MM.1S (cell line): ENCODE measurements around the gene SLC38A3.

Experiments
- DNase-seq: peaks from one replicate; pipeline ENCODE4 v3.0.0-alpha.2; 2015
- H2AFZ ChIP-seq: fragments of 300-600 bp; sonication (generic); 2 replicates; pipeline ENCODE4 v1.6.0; 2016; ENCODE audit warnings: antibody characterized with exemption, low read length
- H3F3A ChIP-seq: fragments of 300-600 bp; sonication (generic); 2 replicates; pipeline ENCODE4 v1.6.1; 2016; ENCODE audit warnings: mild to moderate bottlenecking, antibody characterized with exemption, low read length, moderate library complexity, mixed read lengths; ENCODE audit not compliant: insufficient read depth
- H3K27ac ChIP-seq: fragments of 300-600 bp; sonication (generic); 2 replicates; pipeline ENCODE4 v1.5.1; 2016; ENCODE audit warnings: mild to moderate bottlenecking, low read length
- H3K27me3 ChIP-seq: fragments of 300-600 bp; sonication (generic); replicated peaks from 2 replicates; pipeline ENCODE4 v1.6.0; 2016; ENCODE audit warnings: low read length; ENCODE audit not compliant: insufficient read depth
- H3K36me3 ChIP-seq: fragments of 300-600 bp; sonication (generic); replicated peaks from 2 replicates; pipeline ENCODE4 v1.6.1; 2016; ENCODE audit warnings: mild to moderate bottlenecking, low read length, mixed read lengths; ENCODE audit not compliant: insufficient read depth
- H3K4me1 ChIP-seq: fragments of 300-600 bp; sonication (generic); 2 replicates; pipeline ENCODE4 v1.6.1; 2016; ENCODE audit warnings: low read length, mixed read lengths
- H3K4me2 ChIP-seq: fragments of 300-600 bp; sonication (generic); 2 replicates; pipeline ENCODE4 v1.6.0; 2016; ENCODE audit warnings: low read depth, low read length
- H3K4me3 ChIP-seq: fragments of 300-600 bp; sonication (generic); 2 replicates; pipeline ENCODE4 v1.5.1; 2016; ENCODE audit warnings: low read length, mixed read lengths
- H3K79me2 ChIP-seq: fragments of 300-600 bp; sonication (generic); 2 replicates; pipeline ENCODE4 v1.6.1; 2016; ENCODE audit warnings: mixed run types, low read length, mixed read lengths
- H3K9ac ChIP-seq: fragments of 300-600 bp; sonication (generic); 2 replicates; pipeline ENCODE4 v1.6.1; 2016; ENCODE audit warnings: low read length, mixed read lengths
- H3K9me2 ChIP-seq: fragments of 300-600 bp; sonication (generic); replicated peaks from 2 replicates; pipeline ENCODE4 v1.6.1; 2016; ENCODE audit warnings: mild to moderate bottlenecking, low read length, mixed read lengths; ENCODE audit not compliant: insufficient read depth
- H3K9me3 ChIP-seq: fragments of 300-600 bp; sonication (generic); replicated peaks from 2 replicates; pipeline ENCODE4 v1.6.1; 2016; ENCODE audit warnings: mild to moderate bottlenecking, low read length, mixed read lengths; ENCODE audit not compliant: insufficient read depth
- H4K20me1 ChIP-seq: fragments of 300-600 bp; sonication (generic); 2 replicates; pipeline ENCODE4 v1.6.1; 2016; ENCODE audit warnings: mild to moderate bottlenecking, low read length, moderate library complexity, mixed read lengths; ENCODE audit not compliant: insufficient read depth
- EZH2 ChIP-seq: fragments of 300-600 bp; sonication (generic); optimal IDR thresholded peaks from 2 replicates; pipeline ENCODE3; 2017; ENCODE audit warnings: low read depth, mild to moderate bottlenecking, antibody characterized with exemption, low read length, mixed read lengths
- EZH2phosphoT487 ChIP-seq: fragments of 300-600 bp; sonication (generic); IDR thresholded peaks from 2 replicates; pipeline ENCODE4 v1.6.1; 2018; ENCODE audit warnings: antibody characterized with exemption, low read length
- TF ChIP-seq, protein P1 (sequence below): fragments of 300-600 bp; sonication (generic); IDR thresholded peaks from 2 replicates; pipeline ENCODE4 v1.5.1; 2016; ENCODE audit warnings: antibody characterized with exemption, low read length, mixed read lengths

The SLC38A3 gene

DNA sequence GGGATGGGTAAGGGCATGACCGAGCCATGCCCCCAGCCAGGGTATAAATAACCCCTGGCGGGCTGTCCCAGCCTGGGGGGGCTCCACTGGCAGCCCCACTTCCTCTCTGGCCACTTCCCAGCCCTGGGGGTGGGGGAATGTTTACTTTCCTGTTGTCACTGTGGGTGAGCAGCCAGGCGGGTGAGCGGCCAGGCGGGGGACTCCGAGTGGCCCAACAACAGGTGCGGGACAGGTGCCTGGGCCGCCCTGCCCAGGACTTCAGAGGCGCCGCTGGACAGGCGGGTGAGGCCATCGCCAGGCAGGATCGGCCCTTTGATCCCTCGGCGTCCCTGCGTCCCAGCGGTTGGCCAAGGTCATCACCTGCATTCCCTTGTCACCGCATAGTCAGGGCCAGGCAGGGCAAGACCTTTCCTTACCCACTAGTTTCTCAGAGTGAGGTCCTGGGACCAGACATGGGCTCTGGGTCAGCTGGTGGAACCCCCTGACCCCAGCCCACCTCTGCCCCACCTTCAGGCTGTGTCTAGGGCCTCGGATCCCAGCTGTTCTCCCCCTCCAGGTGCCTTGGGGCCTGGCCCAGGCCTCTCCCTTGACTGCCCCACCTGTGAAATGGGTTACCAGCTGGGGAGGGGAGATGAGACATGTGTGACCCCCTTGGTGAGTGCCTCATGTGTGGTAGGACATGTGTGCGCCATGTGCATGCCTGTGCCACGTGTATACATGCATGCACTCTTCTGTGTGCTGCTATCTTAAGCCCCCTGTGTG, 33.4 kb upstream of the SLC38A3 start:
- H3K4me2 ChIP-seq, result no peak overlapping the region
- H3K4me3 ChIP-seq, result no peak overlapping the region
- TF ChIP-seq, protein P1, sequence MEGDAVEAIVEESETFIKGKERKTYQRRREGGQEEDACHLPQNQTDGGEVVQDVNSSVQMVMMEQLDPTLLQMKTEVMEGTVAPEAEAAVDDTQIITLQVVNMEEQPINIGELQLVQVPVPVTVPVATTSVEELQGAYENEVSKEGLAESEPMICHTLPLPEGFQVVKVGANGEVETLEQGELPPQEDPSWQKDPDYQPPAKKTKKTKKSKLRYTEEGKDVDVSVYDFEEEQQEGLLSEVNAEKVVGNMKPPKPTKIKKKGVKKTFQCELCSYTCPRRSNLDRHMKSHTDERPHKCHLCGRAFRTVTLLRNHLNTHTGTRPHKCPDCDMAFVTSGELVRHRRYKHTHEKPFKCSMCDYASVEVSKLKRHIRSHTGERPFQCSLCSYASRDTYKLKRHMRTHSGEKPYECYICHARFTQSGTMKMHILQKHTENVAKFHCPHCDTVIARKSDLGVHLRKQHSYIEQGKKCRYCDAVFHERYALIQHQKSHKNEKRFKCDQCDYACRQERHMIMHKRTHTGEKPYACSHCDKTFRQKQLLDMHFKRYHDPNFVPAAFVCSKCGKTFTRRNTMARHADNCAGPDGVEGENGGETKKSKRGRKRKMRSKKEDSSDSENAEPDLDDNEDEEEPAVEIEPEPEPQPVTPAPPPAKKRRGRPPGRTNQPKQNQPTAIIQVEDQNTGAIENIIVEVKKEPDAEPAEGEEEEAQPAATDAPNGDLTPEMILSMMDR, result no peak
- TF ChIP-seq EZH2 (no peak), EZH2phosphoT487 (no peak)
- no peaks in the 10 kb centered on the region for H3K36me3 ChIP-seq
- H3F3A ChIP-seq, result no peaks in the 10 kb centered on the region
- peaks cover 46% of the 10 kb centered on the region for H3K27me3 ChIP-seq
- DNase-seq, result no peak
- no peaks in the 10 kb centered on the region for H3K9me2 ChIP-seq
- H3K27ac ChIP-seq, result no peak overlapping the region
- H3K9me3 ChIP-seq, result no peaks in the 10 kb centered on the region
- H3K9ac ChIP-seq, result no peak overlapping the region
- no peaks in the 10 kb centered on the region for H4K20me1 ChIP-seq
- no peaks in the 10 kb centered on the region for H3K4me1 ChIP-seq
- no peak overlapping the region for H2AFZ ChIP-seq
- H3K79me2 ChIP-seq, result no peaks in the 10 kb centered on the region

DNA sequence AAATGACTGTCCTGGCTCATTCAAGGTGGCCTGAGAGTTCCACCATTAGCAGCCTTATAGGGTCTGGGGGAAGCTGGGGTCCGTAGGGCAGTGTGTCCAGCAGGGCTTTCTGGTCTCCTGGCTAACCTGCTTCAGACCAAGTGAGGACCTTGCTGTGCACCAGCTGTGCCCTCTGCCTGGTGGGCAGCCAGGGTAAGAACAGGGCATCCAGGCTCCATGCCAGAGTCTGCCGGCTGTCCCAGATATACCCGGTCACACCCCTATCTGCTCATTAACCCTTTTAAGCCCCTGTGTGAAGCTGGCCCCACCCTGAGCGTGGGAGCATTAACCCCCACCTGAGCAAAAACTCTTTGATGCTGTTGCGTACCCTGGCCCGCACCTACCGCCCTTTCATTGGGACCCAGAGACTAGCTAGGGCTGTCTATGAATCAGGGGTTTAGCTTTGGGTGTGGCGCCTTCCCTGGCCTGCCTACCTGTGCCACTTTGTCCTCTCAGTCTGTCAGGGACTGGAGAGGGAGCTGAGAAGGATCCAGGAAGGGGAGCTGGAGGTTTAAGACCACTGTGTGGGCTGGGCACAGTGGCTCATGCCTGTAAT, 32.3 kb upstream of the SLC38A3 start:
- Histone ChIP-seq H3F3A (no peaks in the 10 kb centered on the region), H3K36me3 (no peaks in the 10 kb centered on the region), H3K4me3 (no peak overlapping the region), H2AFZ (no peak overlapping the region), H3K27ac (no peak overlapping the region), H3K27me3 (peaks cover 46% of the 10 kb centered on the region), H3K9ac (no peak overlapping the region), H4K20me1 (no peaks in the 10 kb centered on the region), H3K79me2 (no peaks in the 10 kb centered on the region), H3K9me2 (no peaks in the 10 kb centered on the region), H3K9me3 (no peaks in the 10 kb centered on the region), H3K4me2 (no peak overlapping the region), H3K4me1 (no peaks in the 10 kb centered on the region)
- DNase-seq, result no peak
- TF ChIP-seq EZH2phosphoT487 (no peak), EZH2 (no peak)
- TF ChIP-seq, protein P1, result no peak

DNA sequence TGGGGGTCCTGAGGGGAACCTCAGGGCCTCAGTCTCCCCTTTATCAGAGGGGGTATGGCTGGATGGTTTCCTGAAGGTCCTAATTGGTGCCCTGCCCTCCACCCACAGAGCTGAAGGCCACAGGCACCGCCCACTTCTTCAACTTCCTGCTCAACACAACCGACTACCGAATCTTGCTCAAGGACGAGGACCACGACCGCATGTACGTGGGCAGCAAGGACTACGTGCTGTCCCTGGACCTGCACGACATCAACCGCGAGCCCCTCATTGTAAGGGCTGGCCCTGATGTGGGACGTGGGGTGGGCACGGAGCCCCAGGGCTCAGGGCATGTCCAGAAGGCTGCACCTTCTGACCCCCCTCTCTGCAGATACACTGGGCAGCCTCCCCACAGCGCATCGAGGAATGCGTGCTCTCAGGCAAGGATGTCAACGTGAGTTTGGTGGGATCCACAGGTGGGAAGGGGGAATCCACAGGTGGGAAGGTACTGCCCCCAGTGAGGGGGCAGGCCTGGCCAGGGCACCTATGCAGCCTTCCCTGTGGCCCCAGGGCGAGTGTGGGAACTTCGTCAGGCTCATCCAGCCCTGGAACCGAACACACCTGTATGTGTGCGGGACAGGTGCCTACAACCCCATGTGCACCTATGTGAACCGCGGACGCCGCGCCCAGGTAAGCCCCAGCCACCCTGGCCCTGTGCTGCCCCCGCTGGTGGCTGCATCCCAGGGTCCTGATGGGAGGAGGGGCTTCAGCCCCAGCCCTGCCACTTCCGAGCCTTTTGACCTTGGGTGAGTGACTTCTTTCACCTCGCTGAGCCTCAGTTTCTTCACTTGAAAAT, 31.2 kb upstream of the SLC38A3 start:
- H3K27me3 ChIP-seq, result peaks cover 37% of the 10 kb centered on the region
- H3F3A ChIP-seq, result no peaks in the 10 kb centered on the region
- no peaks in the 10 kb centered on the region for H3K4me1 ChIP-seq
- no peaks in the 10 kb centered on the region for H3K36me3 ChIP-seq
- TF ChIP-seq EZH2, result no peak
- TF ChIP-seq, protein P1, result no peak
- TF ChIP-seq EZH2phosphoT487, result no peak
- no peaks in the 10 kb centered on the region for H4K20me1 ChIP-seq
- peak overlapping the region; percentile 79 for H2AFZ ChIP-seq
- H3K4me3 ChIP-seq, result no peak overlapping the region
- H3K9me3 ChIP-seq, result no peaks in the 10 kb centered on the region
- H3K9ac ChIP-seq, result no peak overlapping the region
- H3K4me2 ChIP-seq, result peak overlapping the region; percentile 45; the same call in 1 of the 2 replicates
- no peaks in the 10 kb centered on the region for H3K9me2 ChIP-seq
- DNase-seq, result no peak
- no peak overlapping the region for H3K27ac ChIP-seq
- H3K79me2 ChIP-seq, result no peaks in the 10 kb centered on the region
